Prostate gland (tissue), 2 donors: Measurements from ENCODE around the gene PAX5. TPM values are rescaled to one million over a fixed set of nuclear protein-coding genes. Genes with fewer than 3 reads are reported as not detected.

Experiments
- DNase-seq: peaks from one replicate; pipeline ENCODE4 v3.0.0-alpha.2; 2019; ENCODE audit warnings: low spot score
- H3K27ac ChIP-seq, 2 donors: fragments of 200-600 bp; sonication (generic); 2 replicates each; pipeline ENCODE4 v1.5.1; 2017 to 2019
- H3K27me3 ChIP-seq: fragments of 200-600 bp; sonication (generic); replicated peaks from 2 replicates; pipeline ENCODE4 v1.5.1; 2019; ENCODE audit not compliant: insufficient read depth
- H3K36me3 ChIP-seq, 2 donors: fragments of 200-600 bp; sonication (generic); 1 replicate in 1 of 2; 2 replicates in 1 of 2; pipeline versions ENCODE4 v1.5.1 to v1.8.1; 2017 to 2019
- H3K4me1 ChIP-seq: fragments of 200-600 bp; sonication (generic); replicated peaks from 2 replicates; pipeline ENCODE4 v1.5.1; 2019
- H3K4me3 ChIP-seq, 2 donors: fragments of 200-600 bp; sonication (generic); 2 replicates each; pipeline ENCODE4 v1.5.1; 2017 to 2019
- H3K9me3 ChIP-seq: fragments of 200-600 bp; sonication (generic); 2 replicates; pipeline ENCODE4 v1.5.1; 2017
- CTCF ChIP-seq, 4 experiments: fragments of 200-600 bp in 2 of 4; fragments of 450-650 bp in 2 of 4; sonication (generic) in 2 of 4; IDR thresholded peaks; 1 replicate in 3 of 4; 2 replicates in 1 of 4; pipeline ENCODE4 v1.5.1; 2016 to 2019; ENCODE audit warnings: antibody characterized with exemption in 4 of 4, mild to moderate bottlenecking in 2 of 4, moderate library complexity in 2 of 4
- POLR2A ChIP-seq: fragments of 450-650 bp; IDR thresholded peaks from one replicate; pipeline ENCODE4 v1.6.1; 2016; ENCODE audit warnings: antibody characterized with exemption, mild to moderate bottlenecking
- POLR2AphosphoS5 ChIP-seq: sonication (generic); formaldehyde crosslinking; IDR thresholded peaks from one replicate; pipeline ENCODE4 v1.6.1; 2017; ENCODE audit warnings: antibody characterized with exemption
- WGBS: methylation state at CpG from one replicate; pipeline ENCODE4 v1.1.5; 2018; 5-methylcytosine and 5-hydroxymethylcytosine counted together
- intact Hi-C: fragments of 100-400 bp; cut with DNase I; formaldehyde crosslinking; loops from one replicate; pipeline ENCODE4 v1.14.2; 2022
- total RNA-seq, 2 donors: library from RNA; depleted of rRNA; stranded (reverse); fragments of >200 nt; gene quantifications; one replicate each; pipeline ENCODE4 v1.1.0, GENCODE V29; 2016

The PAX5 gene
- total RNA-seq, 2 donors from 2014 or later = 0.05 to 0.11 TPM

DNA sequence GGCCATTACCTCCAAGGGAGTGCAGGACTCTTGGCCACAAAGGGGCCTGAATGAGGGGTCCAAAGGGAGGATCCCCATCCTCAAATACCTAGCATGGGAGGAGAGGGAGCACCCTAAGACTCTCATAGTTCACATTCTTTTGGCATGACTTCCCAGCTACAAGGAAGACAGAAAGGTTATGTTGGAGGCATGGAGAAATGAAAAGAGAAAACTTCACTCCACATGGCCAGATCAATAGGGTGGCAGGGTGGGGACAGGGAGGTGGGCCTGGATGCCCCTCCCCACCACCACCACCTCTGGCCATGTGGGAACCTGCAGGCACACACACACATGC lies 97.6 kb downstream of the PAX5 start:
- Histone ChIP-seq H3K4me3 (no peak overlapping the region), H3K27me3 (peaks cover 3% of the 10 kb centered on the region), H3K9me3 (no peaks in the 10 kb centered on the region), H3K4me1 (no peaks in the 10 kb centered on the region), H3K27ac (no peak overlapping the region), H3K36me3 (no peaks in the 10 kb centered on the region)
- intact Hi-C loops = no loop called here
- TF ChIP-seq POLR2A = no peak
- TF ChIP-seq CTCF (IDR thresholded peaks at IDR 0.05) = no peak
- no peak for TF ChIP-seq POLR2AphosphoS5
- DNase-seq = no peak

DNA sequence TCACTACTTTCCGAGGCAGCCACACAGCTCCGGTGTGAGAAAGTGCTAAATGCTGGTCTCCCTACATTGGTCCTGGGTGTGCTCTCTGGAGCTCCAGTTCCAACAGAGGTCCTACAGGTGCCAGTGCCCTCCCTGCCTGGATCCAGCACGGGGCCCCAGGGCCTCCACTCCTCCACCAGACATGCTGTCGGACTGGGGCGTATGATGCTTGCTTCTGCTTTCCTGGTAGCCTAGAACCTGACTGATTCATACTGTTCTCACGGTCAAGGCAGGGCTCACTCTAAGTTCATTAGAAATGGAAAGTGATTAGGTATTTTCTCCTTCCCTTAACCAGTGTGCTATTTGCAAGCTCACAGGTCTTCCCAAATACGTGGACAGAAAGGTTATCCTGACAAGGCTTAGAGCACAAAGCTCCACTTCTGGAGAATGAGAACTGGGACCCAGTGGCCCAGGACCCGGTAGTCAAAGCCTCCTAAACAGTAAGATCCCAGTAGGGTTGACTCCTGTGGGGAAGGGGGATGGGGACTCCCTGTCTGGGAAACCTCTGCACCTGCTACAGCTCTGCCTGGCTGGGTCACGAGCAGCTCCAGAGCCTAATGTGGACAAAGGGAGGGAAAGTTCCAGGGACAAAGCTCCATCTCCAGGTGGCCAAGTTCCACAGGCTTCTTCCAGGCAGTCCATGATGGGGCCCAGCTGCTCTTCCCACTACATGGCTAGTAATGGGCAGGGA lies 98.1 kb downstream of the PAX5 start:
- intact Hi-C loops = no loop called here
- Histone ChIP-seq H3K27ac (no peak overlapping the region), H3K27me3 (peaks cover 3% of the 10 kb centered on the region), H3K9me3 (no peaks in the 10 kb centered on the region), H3K4me3 (no peak overlapping the region), H3K36me3 (no peaks in the 10 kb centered on the region), H3K4me1 (no peaks in the 10 kb centered on the region)
- no peak for TF ChIP-seq POLR2AphosphoS5
- no peak for TF ChIP-seq CTCF (IDR thresholded peaks at IDR 0.05)
- TF ChIP-seq POLR2A = no peak
- DNase-seq = no peak
- 90% methylated on average over 9 of the region's 9 CpGs for WGBS

DNA sequence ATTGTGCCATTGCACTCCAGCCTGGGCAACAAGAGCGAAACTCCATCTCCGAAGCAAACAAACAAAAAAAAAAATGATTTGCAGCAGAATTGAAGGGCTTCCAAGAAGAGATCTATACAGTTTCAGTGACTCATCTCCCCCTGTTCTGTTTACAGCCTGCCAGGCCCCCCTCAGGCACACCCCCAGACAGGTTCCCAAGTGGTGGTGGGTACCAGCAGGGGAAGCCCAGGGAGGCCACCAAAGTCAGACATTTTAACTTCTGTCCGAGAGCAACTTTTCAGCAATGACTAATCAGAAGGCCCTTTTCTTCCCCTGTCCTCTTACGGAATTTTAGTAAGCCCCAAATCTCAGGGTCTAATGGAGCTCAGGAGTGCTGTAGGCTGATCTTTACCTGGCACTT lies 98.7 kb downstream of the PAX5 start:
- TF ChIP-seq POLR2A (no peak), POLR2AphosphoS5 (no peak), CTCF (IDR thresholded peaks at IDR 0.05) (no peak)
- Histone ChIP-seq H3K27me3 (no peaks in the 10 kb centered on the region), H3K4me3 (no peak overlapping the region), H3K27ac (no peak overlapping the region), H3K36me3 (no peaks in the 10 kb centered on the region), H3K9me3 (no peaks in the 10 kb centered on the region), H3K4me1 (no peaks in the 10 kb centered on the region)
- DNase-seq = no peak
- intact Hi-C loops = no loop called here
- WGBS = 91% methylated on average over 4 of the region's 4 CpGs

GRCh38 chr9:36934478-36935065 lies 99.5 kb downstream of the PAX5 start:
- TF ChIP-seq POLR2A (no peak), POLR2AphosphoS5 (no peak), CTCF (IDR thresholded peaks at IDR 0.05) (no peak)
- Histone ChIP-seq H3K4me3 (no peak overlapping the region), H3K27me3 (no peaks in the 10 kb centered on the region), H3K36me3 (no peaks in the 10 kb centered on the region), H3K27ac (no peak overlapping the region), H3K9me3 (no peaks in the 10 kb centered on the region), H3K4me1 (no peaks in the 10 kb centered on the region)
- WGBS = 77% methylated on average over 5 of the region's 5 CpGs
- no peak for DNase-seq
- intact Hi-C loops = no loop called here

DNA sequence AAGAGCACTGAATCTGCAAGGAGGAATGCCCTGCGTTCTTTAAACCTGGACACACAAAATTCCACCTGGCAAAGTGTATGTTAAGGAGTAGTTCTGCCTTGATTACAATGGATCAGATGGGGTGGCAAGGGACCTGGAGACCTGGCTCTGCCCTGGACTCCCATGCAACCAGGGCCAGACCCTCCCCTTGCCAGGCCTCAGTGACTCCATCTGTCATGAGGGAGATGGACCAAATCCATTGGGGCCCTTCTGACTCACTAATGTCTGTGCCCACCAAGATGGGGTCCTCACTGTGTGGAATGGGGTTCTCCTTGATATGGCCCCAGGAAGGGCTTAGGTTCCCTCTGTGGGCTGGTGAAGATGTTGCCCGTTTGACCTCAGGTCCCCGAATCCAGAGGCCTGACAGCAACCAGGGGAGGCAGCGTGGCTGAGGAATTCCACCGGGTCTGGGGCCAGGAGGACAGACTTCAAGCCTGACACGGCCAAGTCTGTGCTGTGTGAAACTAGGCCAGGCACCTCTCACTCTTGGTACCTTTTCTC lies 100.3 kb downstream of the PAX5 start:
- intact Hi-C loops = no loop called here
- 76% methylated on average over 6 of the region's 6 CpGs for WGBS

More for the DNA sequence above, 100.3 kb downstream of the PAX5 start:
- no peaks in the 10 kb centered on the region for H3K4me1 ChIP-seq
- no peak for DNase-seq
- H3K9me3 ChIP-seq = no peaks in the 10 kb centered on the region
- TF ChIP-seq POLR2A (no peak), CTCF (IDR thresholded peaks at IDR 0.05) (no peak), POLR2AphosphoS5 (no peak)
- H3K27me3 ChIP-seq = no peaks in the 10 kb centered on the region
- H3K27ac ChIP-seq = no peak overlapping the region
- H3K36me3 ChIP-seq = no peaks in the 10 kb centered on the region
- no peak overlapping the region for H3K4me3 ChIP-seq
